Transverse colon (tissue), 4 donors: Measurements from ENCODE around the gene KRTAP10-2. TPM values are rescaled to one million over a fixed set of nuclear protein-coding genes. Genes with fewer than 3 reads are reported as not detected.
"Not testable (repeated sequence)": the region's sequence is repeated elsewhere in the genome, so short reads cannot be mapped to it uniquely, and the experiment has no call there.

Experiments used
- DNase-seq: peaks from one replicate; pipeline ENCODE4 v3.0.0-alpha.2; 2019
- H3K27ac ChIP-seq, 4 donors: fragments of 200-600 bp; sonication (generic); 2 replicates each; pipeline ENCODE4 v1.5.1; 2016 to 2018; ENCODE audit warnings: inconsistent platforms in 4 of 4
- H3K27me3 ChIP-seq: fragments of 200-600 bp; sonication (generic); 2 replicates; pipeline ENCODE4 v1.5.1; 2017; ENCODE audit warnings: inconsistent platforms
- H3K36me3 ChIP-seq, 4 donors: fragments of 200-600 bp; sonication (generic); 2 replicates each; pipeline ENCODE4 v1.5.1; 2017 to 2019; ENCODE audit warnings: inconsistent platforms in 4 of 4
- H3K4me1 ChIP-seq, 4 donors: fragments of 200-600 bp; sonication (generic); 2 replicates each; pipeline ENCODE4 v1.5.1; 2017 to 2020; ENCODE audit warnings: inconsistent platforms in 4 of 4
- H3K4me3 ChIP-seq, 4 donors: fragments of 200-600 bp; sonication (generic); 1 replicate in 1 of 4; 2 replicates in 3 of 4; pipeline versions ENCODE4 v1.5.1 to v1.6.1; 2017 to 2019; ENCODE audit warnings: inconsistent platforms in 4 of 4
- H3K9me3 ChIP-seq, 2 donors: fragments of 200-600 bp; sonication (generic); 2 replicates each; pipeline ENCODE4 v1.5.1; 2017 to 2019; ENCODE audit warnings: inconsistent platforms in 2 of 2
- EP300 ChIP-seq: sonication (generic); formaldehyde crosslinking; IDR thresholded peaks from one replicate; pipeline ENCODE4 v1.6.1; 2017; ENCODE audit warnings: antibody characterized with exemption, low read depth
- POLR2A ChIP-seq: fragments of 450-650 bp; IDR thresholded peaks from one replicate; pipeline ENCODE4 v1.6.1; 2016; ENCODE audit warnings: antibody characterized with exemption, mild to moderate bottlenecking, moderate library complexity
- POLR2AphosphoS5 ChIP-seq, 3 donors: sonication (generic); formaldehyde crosslinking; IDR thresholded peaks; one replicate each; pipeline ENCODE4 v1.6.1; 2016; ENCODE audit warnings: antibody characterized with exemption in 3 of 3
- WGBS, 2 donors: methylation state at CpG; one replicate each; pipeline ENCODE4 v1.1.5; 2018; ENCODE audit warnings: low coverage in 1 of 2; 5-methylcytosine and 5-hydroxymethylcytosine counted together
- in situ Hi-C, 4 donors: fragments of 200-750 bp; cut with MboI; loops; one replicate each; pipeline versions ENCODE4 v1.15.0 to v1.15.1; 2017; ENCODE audit warnings: low sequenced_read_pairs in 3 of 4, low pct_ligation_motif_present in 1 of 4, low pct_unique_long_range_greater_than_20kb in 1 of 4
- intact Hi-C: fragments of 100-400 bp; cut with DNase I; formaldehyde crosslinking; loops from one replicate; pipeline ENCODE4 v1.15.1; 2023; ENCODE audit warnings: low total_unique reads
- total RNA-seq, 4 donors: library from RNA; depleted of rRNA; stranded (reverse); fragments of >200 nt; gene quantifications; one replicate each; pipeline ENCODE4 v1.1.0, GENCODE V29; 2016
- TF ChIP-seq, protein P1 (sequence below), 5 experiments: fragments of 200-600 bp in 3 of 5; fragments of 450-650 bp in 2 of 5; sonication (generic) in 3 of 5; IDR thresholded peaks; 1 replicate in 2 of 5; 2 replicates in 3 of 5; pipeline ENCODE4 v1.5.1; 2016 to 2017; ENCODE audit warnings: antibody characterized with exemption in 5 of 5, inconsistent platforms in 3 of 5, mild to moderate bottlenecking in 2 of 5, moderate library complexity in 1 of 5

Gene KRTAP10-2
- total RNA-seq, 4 donors from 2014 or later, result not detected

DNA sequence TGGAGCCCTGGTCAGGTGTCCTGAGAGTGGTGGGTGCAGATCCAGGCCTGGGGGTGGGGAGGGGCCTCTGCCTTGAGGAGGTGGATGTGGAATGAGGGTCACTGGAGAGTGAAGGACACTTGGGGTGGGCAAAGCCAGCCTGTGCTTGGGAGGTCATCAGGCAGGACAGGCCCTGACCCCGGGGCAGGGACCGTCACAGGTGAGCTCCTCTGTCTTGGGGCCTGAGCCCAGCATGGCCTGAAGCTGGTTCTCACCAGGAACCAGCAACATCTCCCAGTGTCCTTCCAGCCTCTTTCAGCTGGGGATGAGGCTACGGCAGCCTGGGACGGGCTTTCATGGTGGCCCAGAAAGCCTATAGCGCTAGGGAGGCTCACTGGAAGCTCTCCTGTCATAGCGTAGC, 831 bp upstream of the KRTAP10-2 start:
- Histone ChIP-seq H3K27me3 (peaks cover 37% of the 10 kb centered on the region), H3K4me3 (no peak overlapping the region), H3K27ac (no peak overlapping the region), H3K36me3 (no peaks in the 10 kb centered on the region), H3K4me1 (no peaks in the 10 kb centered on the region), H3K9me3 (no peaks in the 10 kb centered on the region)
- intact Hi-C loops, result no loop called here
- in situ Hi-C loops, result no loop called here
- 90% methylated on average over 4 of the region's 6 CpGs; no CpG with 5 or more reads in 1 of the 2 donors for WGBS, 2 donors
- DNase-seq, result peak; percentile 3
- TF ChIP-seq, protein P1, sequence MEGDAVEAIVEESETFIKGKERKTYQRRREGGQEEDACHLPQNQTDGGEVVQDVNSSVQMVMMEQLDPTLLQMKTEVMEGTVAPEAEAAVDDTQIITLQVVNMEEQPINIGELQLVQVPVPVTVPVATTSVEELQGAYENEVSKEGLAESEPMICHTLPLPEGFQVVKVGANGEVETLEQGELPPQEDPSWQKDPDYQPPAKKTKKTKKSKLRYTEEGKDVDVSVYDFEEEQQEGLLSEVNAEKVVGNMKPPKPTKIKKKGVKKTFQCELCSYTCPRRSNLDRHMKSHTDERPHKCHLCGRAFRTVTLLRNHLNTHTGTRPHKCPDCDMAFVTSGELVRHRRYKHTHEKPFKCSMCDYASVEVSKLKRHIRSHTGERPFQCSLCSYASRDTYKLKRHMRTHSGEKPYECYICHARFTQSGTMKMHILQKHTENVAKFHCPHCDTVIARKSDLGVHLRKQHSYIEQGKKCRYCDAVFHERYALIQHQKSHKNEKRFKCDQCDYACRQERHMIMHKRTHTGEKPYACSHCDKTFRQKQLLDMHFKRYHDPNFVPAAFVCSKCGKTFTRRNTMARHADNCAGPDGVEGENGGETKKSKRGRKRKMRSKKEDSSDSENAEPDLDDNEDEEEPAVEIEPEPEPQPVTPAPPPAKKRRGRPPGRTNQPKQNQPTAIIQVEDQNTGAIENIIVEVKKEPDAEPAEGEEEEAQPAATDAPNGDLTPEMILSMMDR (IDR thresholded peaks at IDR 0.05), result no peak
- TF ChIP-seq POLR2A (no peak), POLR2AphosphoS5 (IDR thresholded peaks at IDR 0.05) (no peak), EP300 (no peak)

DNA sequence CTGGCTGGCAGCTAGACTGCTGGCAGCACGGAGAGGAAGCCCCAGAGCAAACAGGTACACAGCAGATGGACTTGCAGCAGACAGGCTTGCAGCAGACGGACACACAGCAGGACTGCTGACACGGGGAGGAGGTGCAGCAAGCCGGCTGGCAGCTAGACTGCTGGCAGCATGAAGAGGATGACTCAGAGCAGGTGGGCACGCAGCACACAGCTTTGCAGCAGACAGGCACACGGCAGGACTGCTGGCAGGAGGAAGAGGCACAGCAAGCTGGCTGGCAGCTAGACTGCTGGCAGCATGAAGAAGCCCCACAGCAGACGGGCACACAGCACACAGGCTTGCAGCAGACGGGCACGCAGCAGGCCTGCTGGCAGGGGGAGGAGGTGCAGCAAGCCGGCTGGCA, 498 bp downstream of the KRTAP10-2 start:
- peak; percentile 4 for DNase-seq
- Histone ChIP-seq H3K4me1 (no peaks in the 10 kb centered on the region), H3K36me3 (no peaks in the 10 kb centered on the region), H3K9me3 (no peaks in the 10 kb centered on the region), H3K4me3 (no peak overlapping the region), H3K27ac (no peak overlapping the region), H3K27me3 (peaks cover 28% of the 10 kb centered on the region)
- TF ChIP-seq EP300, result no peak
- no peak for TF ChIP-seq POLR2AphosphoS5 (IDR thresholded peaks at IDR 0.05)
- TF ChIP-seq, protein P1 (IDR thresholded peaks at IDR 0.05), result no peak
- TF ChIP-seq POLR2A, result no peak
- in situ Hi-C loops (no loop called here), intact Hi-C loops (no loop called here)
- 0 to 46% methylated on average over 1 to 7 of the region's 10 CpGs for WGBS, 2 donors

DNA sequence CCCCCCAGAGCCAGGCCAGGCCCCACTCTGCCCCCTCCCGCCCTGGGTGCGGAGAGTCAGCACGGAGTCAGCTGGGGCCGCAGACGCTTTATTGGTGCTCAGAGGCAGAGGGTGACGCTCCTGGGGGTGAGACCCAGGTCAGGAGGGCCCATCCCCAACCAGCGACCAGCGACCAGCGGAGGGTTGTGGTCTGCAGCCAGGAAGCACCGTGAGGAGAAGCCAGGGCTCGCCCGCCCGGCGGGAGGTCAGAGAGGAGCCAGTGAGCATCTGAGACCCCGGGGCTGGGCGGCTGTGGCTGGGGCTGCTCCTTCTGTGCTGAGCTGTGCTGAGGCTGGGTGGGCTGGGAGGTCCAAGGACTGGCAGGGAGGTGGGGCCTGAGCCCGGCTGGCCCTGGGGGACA, 1.0 kb downstream of the KRTAP10-2 start:
- 17 to 65% methylated on average over 1 to 14 of the region's 17 CpGs for WGBS, 2 donors
- peak; percentile 3 for DNase-seq
- H3K4me1 ChIP-seq, result not testable (repeated sequence)

DNA sequence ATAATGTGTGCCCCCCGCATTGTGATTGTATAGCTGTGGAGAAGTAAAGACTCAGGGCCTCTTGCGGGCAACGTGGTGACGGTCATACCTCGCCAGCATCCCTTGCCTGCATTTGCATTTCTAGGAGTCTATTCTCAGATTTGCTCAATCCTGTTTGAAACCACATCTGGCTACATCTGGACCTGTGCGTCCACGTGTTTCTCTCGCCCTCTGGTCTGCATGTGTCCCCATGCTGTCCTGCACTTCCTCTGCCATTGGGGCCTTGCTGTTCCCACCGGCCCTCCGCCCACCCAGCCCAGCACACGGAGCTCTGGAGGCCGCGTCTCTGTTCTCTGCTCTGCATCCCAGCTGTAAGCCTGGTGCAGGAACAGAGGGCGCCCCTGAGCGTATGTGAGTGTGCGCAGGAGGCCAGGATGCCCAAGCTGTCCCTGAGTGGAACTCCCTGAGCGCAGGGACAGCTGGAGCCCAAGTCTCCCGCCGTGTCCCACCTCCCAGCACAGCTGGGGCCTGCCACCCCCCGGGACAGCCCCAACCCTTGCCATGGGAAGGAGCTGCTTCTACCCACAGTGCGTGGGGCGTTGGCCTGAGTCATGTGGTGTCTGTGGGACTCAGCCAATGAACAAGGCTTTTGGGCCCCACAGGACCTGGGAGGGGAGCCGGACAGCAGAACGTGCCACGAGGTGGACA, 1.6 kb downstream of the KRTAP10-2 start:
- no peak for DNase-seq
- in situ Hi-C loops, result no loop called here
- 77 to 79% methylated on average over 8 to 21 of the region's 25 CpGs for WGBS, 2 donors
- TF ChIP-seq, protein P1 (IDR thresholded peaks at IDR 0.05), result no peak
- TF ChIP-seq POLR2AphosphoS5 (IDR thresholded peaks at IDR 0.05), result no peak
- no peak for TF ChIP-seq POLR2A
- TF ChIP-seq EP300, result no peak
- peaks cover 21% of the 10 kb centered on the region for H3K27me3 ChIP-seq
- no peaks in the 10 kb centered on the region for H3K4me1 ChIP-seq
- no peaks in the 10 kb centered on the region for H3K36me3 ChIP-seq
- no peaks in the 10 kb centered on the region for H3K9me3 ChIP-seq
- intact Hi-C loops, result no loop called here
- H3K27ac ChIP-seq, result no peak overlapping the region
- no peak overlapping the region for H3K4me3 ChIP-seq

More for the DNA sequence above, 1.0 kb downstream of the KRTAP10-2 start:
- H3K36me3 ChIP-seq, H3K27ac ChIP-seq, intact Hi-C loops, H3K4me3 ChIP-seq, in situ Hi-C loops, H3K9me3 ChIP-seq: not testable (repeated sequence)
- peaks cover 23% of the 10 kb centered on the region for H3K27me3 ChIP-seq

DNA sequence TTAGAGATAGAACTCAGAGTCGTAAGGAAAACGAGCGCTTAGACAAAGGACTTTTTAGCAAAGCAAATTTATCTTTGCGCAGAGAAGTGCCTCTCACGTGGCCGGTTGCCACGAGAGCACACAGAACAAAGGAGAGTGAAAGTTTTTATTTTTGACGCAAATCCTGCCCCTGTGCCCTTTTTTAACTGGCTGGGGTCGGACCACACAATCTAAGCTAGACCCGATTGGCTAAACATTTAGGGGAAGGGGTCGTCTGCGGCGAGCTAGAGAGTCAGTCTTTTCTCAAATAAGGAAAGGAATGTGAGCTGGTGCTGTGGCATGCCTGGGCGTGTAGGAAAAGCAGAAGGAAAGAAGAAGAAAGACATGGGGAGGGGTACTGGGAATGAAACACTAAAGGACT, 2.4 kb downstream of the KRTAP10-2 start:
- H3K4me3 ChIP-seq, result no peak overlapping the region
- no peak for DNase-seq
- intact Hi-C loops, result no loop called here
- 44 to 52% methylated on average over 11 to 14 of the region's 14 CpGs for WGBS, 2 donors
- H3K9me3 ChIP-seq, result no peaks in the 10 kb centered on the region
- H3K27ac ChIP-seq, result no peak overlapping the region
- H3K27me3 ChIP-seq, result peaks cover 21% of the 10 kb centered on the region
- H3K36me3 ChIP-seq, result no peaks in the 10 kb centered on the region
- no peaks in the 10 kb centered on the region for H3K4me1 ChIP-seq
- in situ Hi-C loops, result no loop called here
- TF ChIP-seq, protein P1 (IDR thresholded peaks at IDR 0.05), result no peak
- TF ChIP-seq EP300, result no peak
- TF ChIP-seq POLR2AphosphoS5 (IDR thresholded peaks at IDR 0.05), result no peak
- TF ChIP-seq POLR2A, result no peak
